GM23338 (cell line): ENCODE measurements around the gene FAM47B. TPM values are rescaled to one million over a fixed set of nuclear protein-coding genes. Genes with fewer than 3 reads are reported as not detected.

Source experiments
- ATAC-seq: fragments of 200-7000 bp; cut with Tn5 transposase; 3 replicates; pipeline ENCODE4 v1.9.1; 2020
- DNase-seq: peaks from one replicate; pipeline ENCODE4 v3.0.0-alpha.2; 2015; ENCODE audit warnings: low spot score
- H2AFZ ChIP-seq: fragments of 200-600 bp; sonication (generic); 2 replicates; pipeline ENCODE4 v1.8.0; 2016; ENCODE audit warnings: antibody characterized with exemption, mild to moderate bottlenecking, moderate library complexity
- H3F3A ChIP-seq: fragments of 200-600 bp; sonication (generic); replicated peaks from 2 replicates; pipeline ENCODE4 v1.8.0; 2017; ENCODE audit warnings: antibody characterized with exemption, mixed run types, low read depth
- H3K27ac ChIP-seq: fragments of 200-600 bp; sonication (generic); 2 replicates; pipeline ENCODE4 v1.6.1; 2016; ENCODE audit warnings: low read depth
- H3K27me3 ChIP-seq: fragments of 200-600 bp; sonication (generic); 2 replicates; pipeline ENCODE4 v1.8.0; 2016; ENCODE audit warnings: mild to moderate bottlenecking, mixed run types, moderate library complexity; ENCODE audit not compliant: insufficient read depth
- H3K36me3 ChIP-seq: fragments of 200-600 bp; sonication (generic); 2 replicates; pipeline ENCODE4 v1.8.0; 2016; ENCODE audit warnings: mild to moderate bottlenecking; ENCODE audit not compliant: insufficient read depth
- H3K4me1 ChIP-seq: fragments of 200-600 bp; sonication (generic); 2 replicates; pipeline ENCODE4 v1.8.0; 2016; ENCODE audit warnings: mild to moderate bottlenecking, moderate library complexity; ENCODE audit not compliant: insufficient read depth
- H3K4me2 ChIP-seq: fragments of 200-600 bp; sonication (generic); 2 replicates; pipeline ENCODE4 v1.7.1; 2017; ENCODE audit warnings: mixed run types
- H3K4me3 ChIP-seq: fragments of 200-600 bp; sonication (generic); 2 replicates; pipeline ENCODE4 v1.6.1; 2016; ENCODE audit warnings: mixed run types
- H3K79me2 ChIP-seq: fragments of 200-600 bp; sonication (generic); replicated peaks from 2 replicates; pipeline ENCODE4 v1.8.0; 2017; ENCODE audit warnings: mild to moderate bottlenecking; ENCODE audit not compliant: insufficient read depth
- H3K9me2 ChIP-seq: fragments of 200-600 bp; sonication (generic); 2 replicates; pipeline ENCODE4 v1.8.0; 2017; ENCODE audit not compliant: insufficient read depth
- H4K20me1 ChIP-seq: fragments of 200-600 bp; sonication (generic); replicated peaks from 2 replicates; pipeline ENCODE4 v1.8.0; 2017; ENCODE audit warnings: mild to moderate bottlenecking; ENCODE audit not compliant: insufficient read depth
- H3K27ac Mint-ChIP-seq: 2 replicates; pipeline ENCODE4 v1.8.0; 2020; ENCODE audit warnings: inconsistent platforms, mild to moderate bottlenecking, moderate library complexity, mixed read lengths
- H3K27me3 Mint-ChIP-seq: 3 replicates; pipeline ENCODE4 v1.8.0; 2022; ENCODE audit warnings: low read depth, mild to moderate bottlenecking, moderate library complexity, mixed read lengths, inconsistent platforms; ENCODE audit not compliant: insufficient read depth, poor library complexity
- H3K36me3 Mint-ChIP-seq: 3 replicates; pipeline ENCODE4 v1.8.0; 2021; ENCODE audit warnings: low read depth, mild to moderate bottlenecking, inconsistent platforms, moderate library complexity, mixed read lengths
- H3K4me1 Mint-ChIP-seq: 3 replicates; pipeline ENCODE4 v1.8.0; 2020; ENCODE audit warnings: mild to moderate bottlenecking, inconsistent platforms, mixed read lengths
- H3K4me3 Mint-ChIP-seq: 3 replicates; pipeline ENCODE4 v1.8.0; 2021; ENCODE audit warnings: moderate library complexity, mild to moderate bottlenecking, inconsistent platforms, mixed read lengths
- H3K9me3 Mint-ChIP-seq: 3 replicates; pipeline ENCODE4 v1.8.0; 2020; ENCODE audit warnings: moderate library complexity, mild to moderate bottlenecking, inconsistent platforms, mixed read lengths
- CREB1 ChIP-seq: fragments of 250-450 bp; sonication (Bioruptor Pico); IDR thresholded peaks from 2 replicates; pipeline ENCODE4 v1.5.0; 2020; ENCODE audit warnings: low read depth, mild to moderate bottlenecking, moderate library complexity
- CTCF ChIP-seq, 2 experiments: fragments of 200-600 bp in 1 of 2; sonication (generic) in 1 of 2; conservative IDR thresholded peaks; 2 replicates each; pipeline versions ENCODE4 v1.5.1 to v1.6.1; 2016 to 2017; ENCODE audit warnings: antibody characterized with exemption in 2 of 2, low read depth in 2 of 2, mild to moderate bottlenecking in 2 of 2, moderate library complexity in 1 of 2
- ETS1 ChIP-seq: IDR thresholded peaks from 2 replicates; pipeline ENCODE4 v1.6.1; 2016; ENCODE audit warnings: antibody characterized with exemption
- EZH2 ChIP-seq: fragments of 200-600 bp; sonication (generic); IDR thresholded peaks from one replicate; pipeline ENCODE4 v1.8.0; 2017; ENCODE audit warnings: antibody characterized with exemption, mild to moderate bottlenecking, low read depth; ENCODE audit not compliant: unreplicated experiment
- EZH2phosphoT487 ChIP-seq: fragments of 200-600 bp; sonication (generic); IDR thresholded peaks from one replicate; pipeline ENCODE4 v1.8.1; 2018; ENCODE audit warnings: antibody characterized with exemption; ENCODE audit not compliant: unreplicated experiment
- JUNB ChIP-seq: IDR thresholded peaks from one replicate; pipeline ENCODE4 v1.6.1; 2016; ENCODE audit warnings: antibody characterized with exemption; ENCODE audit not compliant: unreplicated experiment
- NANOG ChIP-seq: IDR thresholded peaks from 2 replicates; pipeline ENCODE4 v1.6.1; 2016; ENCODE audit warnings: antibody characterized with exemption, borderline replicate concordance
- POLR2AphosphoS5 ChIP-seq: IDR thresholded peaks from 2 replicates; pipeline ENCODE4 v1.6.1; 2016; ENCODE audit warnings: antibody characterized with exemption, low read depth
- REST ChIP-seq: IDR thresholded peaks from one replicate; pipeline ENCODE4 v1.6.1; 2018; ENCODE audit warnings: antibody characterized with exemption; ENCODE audit not compliant: unreplicated experiment
- STAT1 ChIP-seq: IDR thresholded peaks from one replicate; pipeline ENCODE4 v1.6.1; 2016; ENCODE audit warnings: antibody characterized with exemption; ENCODE audit not compliant: unreplicated experiment
- ZNF114 ChIP-seq: fragments of 250-450 bp; sonication (Bioruptor Pico); IDR thresholded peaks from 2 replicates; pipeline ENCODE4 v1.5.0; 2020; ENCODE audit warnings: mild to moderate bottlenecking, moderate library complexity
- ZNF331 ChIP-seq: fragments of 250-450 bp; sonication (Bioruptor Pico); IDR thresholded peaks from 2 replicates; pipeline ENCODE4 v1.5.0; 2020; ENCODE audit warnings: low read depth, mild to moderate bottlenecking, moderate library complexity
- ZNF462 ChIP-seq: fragments of 250-450 bp; sonication (Bioruptor Pico); IDR thresholded peaks from 2 replicates; pipeline ENCODE4 v1.5.0; 2020; ENCODE audit warnings: mild to moderate bottlenecking, moderate library complexity
- polyA plus RNA-seq: library from polyadenylated mRNA; unstranded; fragments of >200 nt; fragmentation: Nextera tagmentation; extraction: Ambion mirVana; gene quantifications from 2 replicates; pipeline ENCODE4 v1.2.1, GENCODE V29; 2016
- total RNA-seq: library from RNA; depleted of rRNA; stranded (reverse); fragments of >200 nt; shearing (Covaris generic); gene quantifications from 2 replicates; pipeline ENCODE4 v1.2.3, GENCODE V29; 2014

The FAM47B gene
- total and polyA plus RNA-seq, 2 experiments from 2014 or later, result not detected

GRCh38 chrX:34972206-34972605 lies 29.6 kb downstream of the FAM47B start:
- Histone ChIP-seq H3K27me3 (no peaks in the 10 kb centered on the region), H3K79me2 (no peaks in the 10 kb centered on the region), H3F3A (no peaks in the 10 kb centered on the region), H3K4me2 (no peak overlapping the region), H2AFZ (no peak overlapping the region), H3K9me2 (no peaks in the 10 kb centered on the region), H3K4me3 (no peak overlapping the region), H4K20me1 (no peaks in the 10 kb centered on the region), H3K36me3 (no peaks in the 10 kb centered on the region), H3K4me1 (no peaks in the 10 kb centered on the region), H3K27ac (no peak overlapping the region)
- Mint-ChIP-seq H3K9me3 (no peaks in the 10 kb centered on the region), H3K27ac (no peak overlapping the region), H3K4me3 (no peak overlapping the region), H3K36me3 (no peaks in the 10 kb centered on the region), H3K4me1 (peaks cover 5% of the 10 kb centered on the region; the same call in 1 of the 3 replicates), H3K27me3 (no peaks in the 10 kb centered on the region)
- ATAC-seq (no peak), DNase-seq (no peak)
- TF ChIP-seq EZH2, result no peak
- no peak for TF ChIP-seq ZNF114 (CRISPR knock-in tag)
- TF ChIP-seq REST, result no peak
- no peak for TF ChIP-seq JUNB
- no peak for TF ChIP-seq ZNF462
- no peak for TF ChIP-seq CREB1
- TF ChIP-seq ZNF331, result no peak
- TF ChIP-seq CTCF (conservative IDR thresholded peaks at IDR 0.05; ENCODE audit: low read depth in 2 of 2), result no peak
- TF ChIP-seq ETS1, result no peak
- no peak for TF ChIP-seq STAT1
- no peak for TF ChIP-seq POLR2AphosphoS5
- TF ChIP-seq NANOG, result no peak
- no peak for TF ChIP-seq EZH2phosphoT487
